Tibial artery (tissue), 4 donors: ENCODE results near the gene HMCN1.

Experiments used
- DNase-seq, 2 donors: peaks; one replicate each; pipeline ENCODE4 v3.0.0-alpha.2; 2019
- H3K27ac ChIP-seq, 2 donors: fragments of 200-600 bp; sonication (generic) in 1 of 2; 1 replicate in 1 of 2; 2 replicates in 1 of 2; pipeline ENCODE4 v1.5.1; 2018 to 2019; ENCODE audit warnings: mild to moderate bottlenecking in 1 of 2
- H3K27me3 ChIP-seq, 2 donors: fragments of 200-600 bp; sonication (generic) in 1 of 2; one replicate each; pipeline versions ENCODE4 v1.5.1 to v1.6.0; 2016 to 2019
- H3K36me3 ChIP-seq, 3 donors: fragments of 200-600 bp; sonication (generic) in 2 of 3; one replicate each; pipeline ENCODE4 v1.5.1; 2016 to 2019; ENCODE audit warnings: mild to moderate bottlenecking in 2 of 3
- H3K4me1 ChIP-seq, 4 donors: fragments of 200-600 bp; sonication (generic) in 2 of 4; 1 replicate in 3 of 4; 2 replicates in 1 of 4; pipeline ENCODE4 v1.5.1; 2016 to 2019
- H3K4me3 ChIP-seq, 2 donors: fragments of 200-600 bp; sonication (generic) in 1 of 2; 1 replicate in 1 of 2; 2 replicates in 1 of 2; pipeline ENCODE4 v1.5.1; 2018 to 2019; ENCODE audit warnings: mild to moderate bottlenecking in 2 of 2
- H3K9me3 ChIP-seq, 3 donors: fragments of 200-600 bp; sonication (generic) in 1 of 3; one replicate each; pipeline ENCODE4 v1.5.1; 2016 to 2019
- intact Hi-C: fragments of 100-400 bp; cut with DNase I; formaldehyde crosslinking; loops from one replicate; pipeline ENCODE4 v1.15.0; 2023; ENCODE audit warnings: low total_unique reads
- TF ChIP-seq, protein P1 (sequence below), 2 experiments: fragments of 200-600 bp in 1 of 2; fragments of 450-650 bp in 1 of 2; IDR thresholded peaks; one replicate each; pipeline ENCODE4 v1.5.1; 2017 to 2019; ENCODE audit warnings: antibody characterized with exemption in 2 of 2, mild to moderate bottlenecking in 1 of 2, moderate library complexity in 1 of 2

Gene HMCN1

DNA sequence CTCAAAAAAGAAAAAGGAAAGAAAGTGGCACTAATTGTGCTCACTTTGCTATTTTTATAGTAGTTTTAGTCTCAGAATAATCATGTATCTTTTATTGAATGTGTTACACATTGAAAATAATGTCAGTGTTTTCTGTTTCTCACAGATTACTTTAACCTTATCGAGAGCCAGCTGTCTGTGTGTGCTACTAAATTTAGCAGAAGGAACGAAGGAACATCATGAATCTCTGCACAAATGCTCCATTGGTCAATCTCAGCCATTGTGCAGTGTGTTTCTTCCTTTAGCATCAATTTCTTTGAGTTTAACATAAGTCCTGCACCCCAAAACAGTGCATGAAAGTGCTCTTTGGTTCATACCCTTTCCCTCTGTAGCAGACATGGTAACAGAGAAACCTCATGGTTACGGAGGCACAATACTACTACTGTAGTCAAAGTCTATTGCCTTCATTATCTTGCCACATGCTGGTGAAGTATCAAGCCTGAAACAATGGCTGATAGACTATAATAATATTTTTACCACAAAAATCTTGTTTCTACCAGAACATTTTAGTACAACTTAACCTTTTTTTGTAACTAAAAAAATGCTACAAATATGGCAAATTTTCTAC lies 310.0 kb downstream of the HMCN1 start:
- no peaks in the 10 kb centered on the region for H3K9me3 ChIP-seq
- no peak overlapping the region for H3K4me3 ChIP-seq
- TF ChIP-seq, protein P1, sequence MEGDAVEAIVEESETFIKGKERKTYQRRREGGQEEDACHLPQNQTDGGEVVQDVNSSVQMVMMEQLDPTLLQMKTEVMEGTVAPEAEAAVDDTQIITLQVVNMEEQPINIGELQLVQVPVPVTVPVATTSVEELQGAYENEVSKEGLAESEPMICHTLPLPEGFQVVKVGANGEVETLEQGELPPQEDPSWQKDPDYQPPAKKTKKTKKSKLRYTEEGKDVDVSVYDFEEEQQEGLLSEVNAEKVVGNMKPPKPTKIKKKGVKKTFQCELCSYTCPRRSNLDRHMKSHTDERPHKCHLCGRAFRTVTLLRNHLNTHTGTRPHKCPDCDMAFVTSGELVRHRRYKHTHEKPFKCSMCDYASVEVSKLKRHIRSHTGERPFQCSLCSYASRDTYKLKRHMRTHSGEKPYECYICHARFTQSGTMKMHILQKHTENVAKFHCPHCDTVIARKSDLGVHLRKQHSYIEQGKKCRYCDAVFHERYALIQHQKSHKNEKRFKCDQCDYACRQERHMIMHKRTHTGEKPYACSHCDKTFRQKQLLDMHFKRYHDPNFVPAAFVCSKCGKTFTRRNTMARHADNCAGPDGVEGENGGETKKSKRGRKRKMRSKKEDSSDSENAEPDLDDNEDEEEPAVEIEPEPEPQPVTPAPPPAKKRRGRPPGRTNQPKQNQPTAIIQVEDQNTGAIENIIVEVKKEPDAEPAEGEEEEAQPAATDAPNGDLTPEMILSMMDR (IDR thresholded peaks at IDR 0.05): no peak
- H3K27me3 ChIP-seq: no peaks in the 10 kb centered on the region
- H3K27ac ChIP-seq: peak overlapping the region in 1 of 2 donors; percentile 33
- H3K4me1 ChIP-seq: peaks cover 0 to 11% (median 0%) of the 10 kb centered on the region in 4 donors
- H3K36me3 ChIP-seq: no peaks in the 10 kb centered on the region
- intact Hi-C loops: no loop called here
- DNase-seq: no peak

DNA sequence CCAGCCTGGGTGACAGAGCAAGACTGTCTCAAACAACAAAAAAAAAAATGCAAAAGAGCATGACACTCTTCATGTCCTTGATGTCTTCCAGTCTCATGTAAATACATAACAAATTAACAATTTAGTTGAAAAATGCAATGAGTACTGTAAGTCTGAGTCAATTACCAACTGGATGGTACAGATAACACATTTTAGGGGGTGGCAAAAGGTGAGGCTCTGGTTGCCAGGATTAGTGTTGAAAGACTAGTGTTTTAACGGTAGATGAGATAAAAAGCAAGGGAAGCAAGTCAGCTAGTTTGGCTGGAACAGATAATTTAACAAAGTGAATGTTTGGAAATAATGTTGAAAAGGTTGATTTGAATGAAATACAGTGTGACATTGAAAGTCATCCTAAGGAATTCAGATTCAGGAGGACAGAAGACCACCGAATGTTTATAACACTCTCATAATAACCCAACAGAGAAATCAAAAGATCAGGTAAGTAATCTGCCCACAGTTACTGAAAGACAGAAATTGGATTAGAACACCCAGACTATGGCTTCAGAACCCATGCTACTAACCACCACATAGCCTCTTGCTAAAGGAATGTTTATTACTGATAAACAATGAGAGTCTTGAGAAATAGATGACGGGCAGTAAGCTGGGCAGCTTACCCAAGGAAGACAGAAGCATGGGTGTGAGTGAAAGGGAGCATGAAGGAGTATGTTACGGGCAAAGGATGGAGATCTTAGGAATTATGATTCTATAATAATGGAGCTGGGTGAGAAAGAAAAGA lies 312.4 kb downstream of the HMCN1 start:
- Histone ChIP-seq H3K27ac (no peak overlapping the region), H3K36me3 (no peaks in the 10 kb centered on the region), H3K4me1 (peaks cover 0 to 11% (median 0%) of the 10 kb centered on the region in 4 donors), H3K27me3 (no peaks in the 10 kb centered on the region), H3K4me3 (no peak overlapping the region), H3K9me3 (no peaks in the 10 kb centered on the region)
- TF ChIP-seq, protein P1 (IDR thresholded peaks at IDR 0.05): no peak
- DNase-seq: no peak
- intact Hi-C loops: no loop called here

DNA sequence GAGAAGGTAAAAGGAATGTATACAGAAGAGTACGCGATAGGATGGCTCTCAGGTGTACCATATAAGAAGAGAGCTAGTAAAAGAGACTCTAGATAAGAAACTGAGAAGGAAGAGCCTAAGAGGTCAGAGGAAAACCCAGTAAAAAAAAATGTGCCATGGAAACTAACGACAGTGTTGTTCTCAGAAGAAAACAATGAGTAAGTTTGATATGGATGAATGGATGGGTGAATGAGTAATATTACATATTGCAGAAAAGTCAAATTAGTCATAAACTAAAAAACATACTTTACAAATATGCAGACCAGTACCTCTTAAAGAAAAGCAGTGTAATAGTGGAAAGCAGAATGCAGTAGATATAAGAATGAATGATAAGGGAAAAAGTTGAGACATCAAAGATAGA lies 316.2 kb downstream of the HMCN1 start:
- Histone ChIP-seq H3K27me3 (no peaks in the 10 kb centered on the region), H3K4me1 (no peaks in the 10 kb centered on the region), H3K4me3 (no peak overlapping the region), H3K9me3 (no peaks in the 10 kb centered on the region), H3K36me3 (peaks cover 0 to 3% (median 0%) of the 10 kb centered on the region in 3 donors), H3K27ac (no peak overlapping the region)
- TF ChIP-seq, protein P1 (IDR thresholded peaks at IDR 0.05): no peak
- DNase-seq: no peak
- intact Hi-C loops: no loop called here

DNA sequence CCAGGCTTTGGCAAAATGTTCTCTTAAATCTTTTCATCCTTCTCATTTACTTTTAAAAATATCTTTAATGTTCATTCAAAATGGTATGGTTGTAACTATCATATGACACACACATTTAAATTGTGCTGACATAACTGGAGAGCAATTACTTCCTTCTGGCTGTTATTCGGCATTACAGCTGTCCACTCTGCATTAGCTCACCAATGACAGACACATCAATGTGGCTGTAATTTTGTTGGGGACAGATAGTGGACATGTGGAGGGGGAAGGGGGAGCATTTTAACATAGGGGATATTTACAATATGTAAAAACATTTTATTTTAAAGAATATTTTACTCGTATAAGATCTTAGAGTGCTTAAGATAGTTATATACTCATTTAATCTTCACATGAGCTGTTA lies 319.8 kb downstream of the HMCN1 start:
- H3K27ac ChIP-seq: no peak overlapping the region
- peaks cover 0 to 12% (median 0%) of the 10 kb centered on the region in 3 donors for H3K36me3 ChIP-seq
- TF ChIP-seq, protein P1 (IDR thresholded peaks at IDR 0.05): no peak
- H3K4me3 ChIP-seq: no peak overlapping the region
- DNase-seq: no peak
- intact Hi-C loops: no loop called here
- H3K4me1 ChIP-seq: no peaks in the 10 kb centered on the region
- no peaks in the 10 kb centered on the region for H3K9me3 ChIP-seq
- H3K27me3 ChIP-seq: no peaks in the 10 kb centered on the region

DNA sequence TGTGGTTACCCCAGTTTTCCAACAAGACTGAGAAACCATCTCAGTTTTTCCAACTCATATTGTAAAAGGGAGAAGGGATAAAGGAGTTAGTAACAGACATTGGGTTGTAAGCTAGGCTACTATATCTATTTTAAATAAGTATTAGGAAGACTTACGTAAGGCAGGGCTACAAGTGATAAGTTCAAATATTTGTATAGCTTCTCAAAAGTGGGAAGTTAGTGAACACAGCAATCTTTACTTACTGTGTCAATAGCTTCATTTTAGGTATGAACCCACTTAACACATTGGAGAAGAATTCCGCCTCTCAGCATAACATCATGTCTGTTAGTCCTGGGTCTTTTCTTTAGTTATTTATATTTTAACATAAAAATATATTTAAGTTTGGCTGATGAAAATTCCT lies 320.7 kb downstream of the HMCN1 start:
- Histone ChIP-seq H3K36me3 (peaks cover 0 to 12% (median 0%) of the 10 kb centered on the region in 3 donors), H3K4me3 (no peak overlapping the region), H3K4me1 (no peaks in the 10 kb centered on the region), H3K27ac (no peak overlapping the region), H3K27me3 (no peaks in the 10 kb centered on the region), H3K9me3 (no peaks in the 10 kb centered on the region)
- intact Hi-C loops: no loop called here
- TF ChIP-seq, protein P1 (IDR thresholded peaks at IDR 0.05): no peak
- DNase-seq: no peak
